OCI-M2 (cell line): ENCODE results near the gene SF3B4.
"Not testable (repeated sequence)": the region's sequence is repeated elsewhere in the genome, so short reads cannot be mapped to it uniquely, and the experiment has no call there.

Experiments used
- DNase-seq: peaks from one replicate; lab custom pipeline; 2025; ENCODE audit not compliant: unreplicated experiment; lab: John Stamatoyannopoulos, UW

The SF3B4 gene

DNA sequence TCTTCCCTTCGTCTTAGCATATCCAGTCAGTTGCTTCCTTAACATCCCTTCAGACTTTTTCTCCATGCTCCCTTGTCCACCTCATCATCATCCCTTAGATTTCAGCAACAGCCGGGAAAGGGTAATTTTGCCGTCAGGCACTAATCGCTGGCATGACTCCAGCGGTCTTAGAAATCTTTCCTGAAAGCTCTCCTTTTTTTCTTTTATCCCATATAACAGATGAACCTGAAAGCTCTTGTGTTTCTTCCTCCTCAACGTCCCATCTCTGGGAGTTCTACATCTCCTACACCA, 38.7 kb downstream of the SF3B4 start:
- no peak for DNase-seq

DNA sequence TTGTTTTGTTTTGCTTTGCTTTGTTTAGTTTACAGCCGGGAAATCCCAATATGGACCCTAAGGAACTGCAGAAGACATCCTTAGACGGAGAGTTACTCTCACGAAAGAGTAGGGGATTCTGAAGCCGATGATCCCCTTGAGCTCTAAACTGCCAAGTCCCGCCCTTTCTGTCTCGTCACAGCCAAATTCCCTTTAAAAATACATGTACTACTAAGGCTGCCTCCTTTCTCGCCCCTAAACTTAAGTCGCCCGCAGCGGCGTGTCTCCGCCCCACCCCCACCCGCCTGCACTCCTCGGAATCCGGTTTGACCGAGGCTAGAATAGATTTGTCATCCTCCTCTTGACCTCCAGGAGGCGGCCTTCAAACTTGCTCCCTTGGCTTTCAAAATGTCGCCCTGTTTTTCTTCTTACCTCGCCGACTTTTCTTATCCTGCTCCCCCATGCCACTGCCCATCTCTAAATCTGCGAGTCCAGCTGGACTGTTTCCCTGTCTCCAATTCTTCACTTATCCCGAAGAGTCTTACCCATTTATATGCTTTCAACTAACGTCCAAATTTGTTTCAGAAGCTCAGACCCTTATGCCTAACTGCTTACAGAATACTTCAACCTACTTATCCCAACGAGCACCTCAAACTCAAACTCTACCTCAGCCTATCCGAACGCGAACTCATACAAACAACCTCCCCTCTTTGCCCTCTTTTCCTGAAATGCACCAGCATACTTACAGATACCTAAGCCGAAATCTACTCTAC, 39.2 kb downstream of the SF3B4 start:
- peak; percentile 89 for DNase-seq

- peak; percentile 89 for DNase-seq
Measured at GRCh38 chr1:149887456-149888246, 40.0 kb downstream of the SF3B4 start.

DNA sequence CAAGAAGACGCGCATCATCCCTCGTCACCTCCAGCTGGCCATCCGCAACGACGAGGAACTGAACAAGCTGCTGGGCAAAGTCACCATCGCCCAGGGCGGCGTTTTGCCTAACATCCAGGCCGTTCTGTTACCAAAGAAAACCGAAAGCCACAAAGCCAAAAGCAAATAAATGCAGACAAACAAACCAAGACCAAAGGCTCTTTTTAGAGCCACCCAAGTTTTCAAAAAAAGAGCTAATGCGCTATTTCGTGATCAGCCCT, 40.5 kb downstream of the SF3B4 start:
- DNase-seq: not testable (repeated sequence)

- peak; percentile 98 for DNase-seq
Measured at GRCh38 chr1:149886396-149887195, 41.0 kb downstream of the SF3B4 start.

GRCh38 chr1:149886121-149886395, 41.5 kb downstream of the SF3B4 start:
- DNase-seq: not testable (repeated sequence)

- no peak for DNase-seq
Measured at GRCh38 chr1:149885339-149886120, 42.1 kb downstream of the SF3B4 start.

DNA sequence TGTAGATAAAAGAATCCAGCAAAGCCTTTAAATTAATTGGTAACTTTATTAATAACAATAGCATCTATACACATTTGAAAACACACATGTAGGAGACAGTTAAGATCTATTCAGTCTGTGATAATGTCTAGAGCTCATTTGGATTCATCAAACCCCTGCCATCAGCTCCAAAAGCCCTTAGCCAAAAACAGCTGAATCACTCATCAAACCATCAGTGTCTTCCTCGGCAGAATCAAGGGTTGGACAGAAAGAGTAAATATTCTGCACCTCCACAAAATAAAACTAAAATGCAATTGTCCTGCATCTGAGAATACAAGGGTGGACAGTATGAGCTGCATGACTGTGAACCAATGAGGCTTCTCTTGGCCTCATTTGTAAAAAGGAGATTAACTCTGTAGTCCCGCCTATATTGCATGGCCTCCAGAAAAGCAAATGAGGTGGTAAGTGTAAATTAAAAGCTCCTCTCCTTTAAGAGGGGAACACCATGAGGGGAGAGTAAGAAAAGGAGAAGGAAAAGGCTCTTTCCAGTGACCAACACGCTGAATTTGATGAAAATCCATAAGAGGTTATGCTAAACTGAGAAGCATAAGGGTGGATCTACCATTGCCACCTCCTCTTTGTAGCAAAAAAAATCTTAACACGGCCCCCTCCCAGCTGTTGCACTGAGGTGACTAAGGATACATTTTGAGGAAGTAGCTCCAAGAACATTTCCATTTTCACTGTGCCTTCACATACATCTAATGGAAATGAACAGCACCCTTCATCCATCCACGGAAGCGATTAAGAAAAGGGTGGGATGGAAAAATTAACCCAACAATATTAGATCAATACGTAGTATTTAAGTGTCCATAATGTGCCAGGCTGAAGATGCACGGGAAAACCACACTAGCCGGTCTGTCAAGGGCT, 42.9 kb downstream of the SF3B4 start:
- DNase-seq: peak; percentile 49

GRCh38 chr1:149883598-149884247, 43.9 kb downstream of the SF3B4 start:
- DNase-seq: no peak

DNA sequence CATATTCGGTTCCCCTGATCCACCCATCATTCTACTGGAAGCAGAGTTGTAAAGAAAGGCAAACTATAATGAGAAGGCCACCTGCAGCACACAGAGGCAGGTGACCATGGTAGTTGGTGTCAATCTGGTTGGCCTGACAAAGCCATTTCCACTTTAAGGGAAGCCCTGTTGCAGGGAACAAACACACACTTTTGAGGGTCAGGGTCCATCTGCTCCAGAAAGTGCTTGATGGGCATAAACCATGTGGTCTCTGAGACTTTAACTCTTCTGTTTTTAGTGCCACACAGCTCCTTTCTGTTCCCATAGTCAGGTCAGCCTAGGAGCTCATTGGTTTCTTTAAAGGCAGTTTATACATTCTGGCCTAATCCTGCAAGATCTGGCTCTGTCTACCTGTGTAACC, 45.7 kb downstream of the SF3B4 start:
- DNase-seq: no peak

DNA sequence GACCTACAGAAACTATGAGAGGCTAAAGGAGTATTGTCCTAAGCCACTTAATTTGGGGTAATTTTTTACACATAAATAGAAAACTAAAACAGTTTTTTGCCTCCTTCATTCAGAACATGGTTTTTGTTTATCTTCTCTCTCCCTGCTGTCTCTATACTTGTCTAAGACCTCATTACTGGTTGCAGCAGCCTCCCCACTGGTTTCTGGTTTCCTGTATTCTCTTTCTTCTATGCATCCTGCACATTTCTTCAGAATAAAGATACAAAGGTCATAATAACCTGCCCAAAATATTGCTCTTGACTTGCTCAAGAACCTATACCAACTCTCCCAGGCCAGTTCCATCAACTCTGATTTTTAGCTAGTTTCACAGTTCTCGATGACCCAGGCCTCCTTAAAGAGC, 48.0 kb downstream of the SF3B4 start:
- no peak for DNase-seq

DNA sequence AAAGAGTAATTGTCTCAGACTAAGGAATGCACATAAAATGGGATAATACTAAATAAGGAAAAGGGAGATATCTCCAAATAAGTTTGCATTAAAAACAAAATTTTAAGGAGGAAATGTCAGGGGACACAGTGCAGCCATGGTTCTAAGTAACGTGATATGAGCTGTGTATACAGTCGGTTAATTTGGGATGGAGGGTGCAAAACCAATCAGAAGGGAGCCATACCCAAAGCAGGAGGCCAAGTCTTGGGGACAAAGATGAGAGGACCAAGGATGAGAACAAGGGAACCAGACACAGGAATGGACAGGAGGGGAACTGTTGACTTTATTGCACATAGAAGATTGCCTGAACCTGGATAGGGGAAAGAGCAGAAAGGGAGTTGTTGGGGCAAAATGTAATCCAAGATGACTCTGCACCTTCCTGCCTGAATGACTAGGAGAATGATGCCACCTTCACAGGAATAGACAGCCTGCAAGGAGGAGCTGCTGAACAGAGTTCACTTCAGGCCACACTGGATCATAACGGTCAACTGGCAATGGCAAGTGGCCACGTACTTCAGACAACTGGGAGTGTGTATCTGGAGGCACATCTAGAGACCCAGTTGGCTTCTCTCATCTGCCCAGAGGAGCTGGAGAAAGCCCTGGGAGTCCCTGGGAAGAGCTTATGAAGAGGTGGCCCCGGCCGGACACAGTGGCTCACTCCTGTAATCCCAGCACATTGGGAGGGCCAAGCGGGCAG, 50.2 kb downstream of the SF3B4 start:
- no peak for DNase-seq
